Measurements from ENCODE around the gene PCDHGB1. TPM values are rescaled to one million over a fixed set of nuclear protein-coding genes. Genes with fewer than 3 reads are reported as not detected.
"Not testable (repeated sequence)": the region's sequence is repeated elsewhere in the genome, so short reads cannot be mapped to it uniquely, and the experiment has no call there.

Gene PCDHGB1
- total RNA-seq, 2 donors from 2014 or later: 2.4 to 3.3 TPM

DNA sequence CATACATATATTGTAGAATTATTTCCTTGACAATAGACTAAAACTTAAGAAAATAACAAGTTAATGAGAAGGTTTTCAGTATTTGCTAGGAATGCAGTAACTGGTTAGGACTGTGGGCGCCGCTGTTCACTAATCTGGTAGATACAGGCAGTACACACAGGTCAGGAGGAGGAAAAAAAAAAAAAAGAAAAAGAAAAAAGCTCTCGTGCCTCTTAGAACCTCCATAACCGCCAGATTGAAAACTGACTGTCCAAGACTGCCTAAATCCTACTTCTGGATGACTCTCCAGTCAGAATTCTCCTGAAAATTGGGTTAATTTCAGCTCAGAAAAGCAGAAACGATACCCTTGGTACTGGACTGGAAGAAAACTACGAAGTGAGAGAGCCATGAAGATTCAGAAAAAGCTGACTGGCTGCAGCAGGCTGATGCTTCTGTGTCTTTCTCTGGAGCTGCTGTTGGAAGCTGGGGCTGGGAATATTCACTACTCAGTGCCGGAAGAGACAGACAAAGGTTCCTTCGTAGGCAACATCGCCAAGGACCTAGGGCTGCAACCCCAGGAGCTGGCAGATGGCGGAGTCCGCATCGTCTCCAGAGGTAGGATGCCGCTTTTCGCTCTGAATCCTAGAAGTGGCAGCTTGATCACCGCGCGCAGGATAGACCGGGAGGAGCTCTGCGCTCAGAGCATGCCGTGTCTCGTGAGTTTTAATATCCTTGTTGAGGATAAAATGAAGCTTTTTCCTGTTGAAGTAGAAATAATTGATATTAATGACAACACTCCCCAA, 19.4 kb upstream of the PCDHGB1 start, which contains the start of gene PCDHGA1:
Gene PCDHGA1, plus strand, starts transcription at position 216 of the 782 bp plus-strand sequence.
- Histone ChIP-seq H3K27ac (peak within 1 kb of the TSS in 1 of 2 donors; percentile 61), H3K27me3 (no peaks in the 10 kb centered on the region), H3K36me3 (no peaks in the 10 kb centered on the region), H3K4me1 (no peaks in the 10 kb centered on the region), H3K4me3 (peak within 1 kb of the TSS; percentile 23 to 25), H3K9me3 (peaks cover 3 to 79% of the 10 kb centered on the region in 2 donors)
- TF ChIP-seq, protein P1, sequence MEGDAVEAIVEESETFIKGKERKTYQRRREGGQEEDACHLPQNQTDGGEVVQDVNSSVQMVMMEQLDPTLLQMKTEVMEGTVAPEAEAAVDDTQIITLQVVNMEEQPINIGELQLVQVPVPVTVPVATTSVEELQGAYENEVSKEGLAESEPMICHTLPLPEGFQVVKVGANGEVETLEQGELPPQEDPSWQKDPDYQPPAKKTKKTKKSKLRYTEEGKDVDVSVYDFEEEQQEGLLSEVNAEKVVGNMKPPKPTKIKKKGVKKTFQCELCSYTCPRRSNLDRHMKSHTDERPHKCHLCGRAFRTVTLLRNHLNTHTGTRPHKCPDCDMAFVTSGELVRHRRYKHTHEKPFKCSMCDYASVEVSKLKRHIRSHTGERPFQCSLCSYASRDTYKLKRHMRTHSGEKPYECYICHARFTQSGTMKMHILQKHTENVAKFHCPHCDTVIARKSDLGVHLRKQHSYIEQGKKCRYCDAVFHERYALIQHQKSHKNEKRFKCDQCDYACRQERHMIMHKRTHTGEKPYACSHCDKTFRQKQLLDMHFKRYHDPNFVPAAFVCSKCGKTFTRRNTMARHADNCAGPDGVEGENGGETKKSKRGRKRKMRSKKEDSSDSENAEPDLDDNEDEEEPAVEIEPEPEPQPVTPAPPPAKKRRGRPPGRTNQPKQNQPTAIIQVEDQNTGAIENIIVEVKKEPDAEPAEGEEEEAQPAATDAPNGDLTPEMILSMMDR (IDR thresholded peaks at IDR 0.05): peak in 1 of 2 donors; percentile 63
- no peak for DNase-seq (ENCODE audit: low spot score)

DNA sequence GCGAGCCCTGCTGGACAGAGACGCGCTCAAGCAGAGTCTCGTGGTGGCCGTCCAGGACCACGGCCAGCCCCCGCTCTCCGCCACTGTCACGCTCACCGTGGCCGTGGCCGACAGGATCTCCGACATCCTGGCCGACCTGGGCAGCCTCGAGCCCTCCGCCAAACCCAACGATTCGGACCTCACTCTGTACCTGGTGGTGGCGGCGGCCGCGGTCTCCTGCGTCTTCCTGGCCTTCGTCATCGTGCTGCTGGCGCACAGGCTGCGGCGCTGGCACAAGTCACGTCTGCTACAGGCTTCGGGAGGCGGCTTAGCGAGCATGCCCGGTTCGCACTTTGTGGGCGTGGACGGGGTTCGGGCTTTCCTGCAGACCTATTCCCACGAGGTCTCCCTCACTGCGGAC, 17.3 kb upstream of the PCDHGB1 start:
- not testable (repeated sequence) for H3K27me3 ChIP-seq; DNase-seq (ENCODE audit: low spot score); H3K4me1 ChIP-seq; H3K36me3 ChIP-seq; H3K27ac ChIP-seq; H3K4me3 ChIP-seq
- peaks cover 3 to 91% of the 10 kb centered on the region in 2 donors for H3K9me3 ChIP-seq

DNA sequence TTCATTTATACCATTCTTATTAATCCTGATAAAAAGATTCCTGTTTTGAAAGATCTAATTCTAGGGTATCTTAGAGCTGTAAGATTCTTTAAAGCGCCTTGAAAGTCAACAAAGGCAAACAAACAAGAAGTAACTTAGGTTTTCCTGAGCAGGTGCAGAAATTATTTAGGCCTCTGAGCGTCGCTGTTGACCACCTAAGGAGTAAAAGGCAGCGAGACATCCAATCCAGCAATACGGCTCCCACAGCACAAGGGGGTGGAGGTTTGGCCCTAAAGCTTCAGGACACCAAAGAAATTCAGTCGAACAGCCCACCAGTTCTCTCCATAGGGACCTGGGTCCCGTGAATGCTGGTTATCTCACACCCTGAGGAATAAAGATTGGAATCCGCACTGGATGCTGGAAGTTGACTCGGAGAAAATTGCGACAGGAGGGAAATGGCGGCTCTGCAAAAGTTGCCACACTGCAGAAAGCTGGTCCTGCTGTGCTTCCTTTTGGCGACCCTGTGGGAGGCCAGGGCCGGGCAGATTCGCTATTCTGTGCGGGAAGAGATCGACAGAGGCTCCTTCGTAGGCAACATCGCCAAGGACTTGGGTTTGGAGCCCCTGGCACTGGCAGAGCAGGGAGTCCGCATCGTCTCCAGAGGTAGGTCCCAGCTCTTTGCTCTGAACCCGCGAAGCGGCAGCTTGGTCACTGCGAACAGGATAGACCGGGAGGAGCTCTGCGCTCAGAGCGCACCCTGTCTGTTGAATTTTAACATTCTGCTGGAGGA, 11.2 kb upstream of the PCDHGB1 start, which contains the start of gene PCDHGA2:
Gene PCDHGA2, plus strand, starts transcription at position 223 of the 769 bp plus-strand sequence.
- Histone ChIP-seq H3K36me3 (no peaks in the 10 kb centered on the region), H3K27ac (peak within 1 kb of the TSS; percentile 65 to 71), H3K27me3 (no peaks in the 10 kb centered on the region), H3K4me3 (peak within 1 kb of the TSS; percentile 34 to 50), H3K9me3 (peaks cover 15 to 86% of the 10 kb centered on the region in 2 donors), H3K4me1 (no peaks in the 10 kb centered on the region)
- DNase-seq (ENCODE audit: low spot score): no peak
- TF ChIP-seq, protein P1 (IDR thresholded peaks at IDR 0.05): peak in 1 of 2 donors; percentile 74

DNA sequence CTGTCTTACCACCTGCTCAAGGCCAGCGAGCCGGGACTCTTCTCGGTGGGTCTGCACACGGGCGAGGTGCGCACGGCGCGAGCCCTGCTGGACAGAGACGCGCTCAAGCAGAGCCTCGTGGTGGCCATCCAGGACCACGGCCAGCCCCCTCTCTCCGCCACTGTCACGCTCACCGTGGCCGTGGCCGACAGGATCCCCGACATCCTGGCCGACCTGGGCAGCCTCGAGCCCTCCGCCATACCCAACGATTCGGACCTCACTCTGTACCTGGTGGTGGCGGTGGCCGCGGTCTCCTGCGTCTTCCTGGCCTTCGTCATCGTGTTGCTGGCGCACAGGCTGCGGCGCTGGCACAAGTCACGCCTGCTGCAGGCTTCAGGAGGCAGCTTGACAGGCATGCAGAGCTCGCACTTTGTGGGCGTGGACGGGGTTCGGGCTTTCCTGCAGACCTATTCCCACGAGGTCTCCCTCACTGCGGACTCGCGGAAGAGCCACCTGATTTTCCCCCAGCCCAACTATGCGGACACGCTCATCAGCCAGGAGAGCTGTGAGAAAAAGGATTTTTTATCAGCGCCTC, 9.0 kb upstream of the PCDHGB1 start:
- not testable (repeated sequence) for H3K27ac ChIP-seq; H3K27me3 ChIP-seq; H3K36me3 ChIP-seq; H3K4me3 ChIP-seq; H3K4me1 ChIP-seq; DNase-seq (ENCODE audit: low spot score)
- peaks cover 28 to 84% of the 10 kb centered on the region in 2 donors for H3K9me3 ChIP-seq

DNA sequence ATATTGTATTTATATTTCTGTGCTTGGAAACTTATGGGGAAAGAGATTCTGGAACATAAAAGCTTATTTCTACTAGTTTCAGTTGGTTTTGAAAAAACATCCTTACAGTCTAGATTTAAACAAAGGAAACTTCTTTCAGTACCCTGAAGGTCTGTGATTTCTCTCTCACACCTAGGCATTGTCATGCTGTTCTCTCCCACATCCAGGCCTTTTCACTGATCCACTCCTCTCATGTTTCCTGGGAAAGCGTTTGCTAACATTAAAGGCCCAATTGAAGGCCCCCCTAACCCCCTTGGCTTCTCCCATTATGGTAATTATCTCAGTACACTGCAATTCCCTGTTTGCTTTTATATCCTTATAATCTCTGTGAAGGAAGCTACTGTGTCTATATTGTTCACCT, 7.1 kb upstream of the PCDHGB1 start:
- TF ChIP-seq, protein P1 (IDR thresholded peaks at IDR 0.05): no peak
- Histone ChIP-seq H3K27me3 (no peaks in the 10 kb centered on the region), H3K36me3 (no peaks in the 10 kb centered on the region), H3K4me3 (no peak overlapping the region), H3K27ac (peak overlapping the region; percentile 46 to 67), H3K9me3 (peaks cover 33 to 79% of the 10 kb centered on the region in 2 donors), H3K4me1 (no peaks in the 10 kb centered on the region)
- no peak for DNase-seq (ENCODE audit: low spot score)

DNA sequence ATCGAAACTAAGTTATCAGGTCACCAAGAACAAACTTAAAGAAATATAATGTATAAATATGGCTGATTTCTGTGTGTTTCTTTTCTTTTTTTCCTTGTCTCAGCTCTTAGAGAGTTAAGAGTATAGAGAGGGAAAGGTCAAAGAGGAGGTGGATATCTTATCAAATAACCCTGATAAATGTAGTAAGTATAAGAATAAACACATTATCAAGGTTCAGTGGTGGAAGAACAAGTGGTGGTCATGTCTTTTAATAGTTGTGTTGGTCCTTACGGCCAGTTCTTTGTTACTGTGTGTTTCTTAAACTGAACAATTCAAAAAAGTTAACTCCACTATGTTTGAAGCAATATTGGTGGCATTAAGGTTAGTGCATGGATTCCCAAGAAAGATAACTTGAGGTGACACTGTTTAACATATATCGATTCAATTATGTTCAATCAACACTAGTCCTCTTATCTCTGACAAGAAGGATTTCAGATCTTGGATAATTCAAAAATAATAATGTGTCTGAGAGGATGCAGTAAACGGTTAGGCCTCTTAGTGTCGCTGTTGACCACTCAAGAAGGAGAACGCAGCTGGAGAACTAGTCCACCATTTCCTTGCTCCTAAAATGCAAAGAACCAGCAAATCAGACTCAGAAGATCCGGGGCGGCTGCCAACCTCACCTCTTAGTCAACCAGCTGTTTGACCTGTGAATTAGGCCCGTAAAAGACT, 6.5 kb upstream of the PCDHGB1 start, which contains the start of gene PCDHGA3:
Gene PCDHGA3, plus strand, starts transcription at position 588 of the 711 bp plus-strand sequence. CDS start 205 bp downstream, outside the sequence.
- Histone ChIP-seq H3K4me3 (peak within 1 kb of the TSS; percentile 35 to 48), H3K9me3 (peaks cover 33 to 79% of the 10 kb centered on the region in 2 donors), H3K4me1 (no peaks in the 10 kb centered on the region), H3K27ac (peak within 1 kb of the TSS; percentile 67 to 68), H3K36me3 (no peaks in the 10 kb centered on the region), H3K27me3 (no peaks in the 10 kb centered on the region)
- DNase-seq (ENCODE audit: low spot score): no peak
- TF ChIP-seq, protein P1 (IDR thresholded peaks at IDR 0.05): peak; percentile 31 to 66
